PFSK-1 (cell line): ENCODE data around the gene GRID1.

Source experiments
- POLR2AphosphoS5 ChIP-seq: IDR thresholded peaks from 2 replicates; pipeline ENCODE4 v1.6.1; 2012; ENCODE audit warnings: low read depth, mild to moderate bottlenecking, control low read depth, low read length, moderate library complexity
- REST ChIP-seq, 2 experiments: IDR thresholded peaks; 2 replicates each; pipeline versions ENCODE4 v1.6.1 to v1.8.0; 2011 to 2012; ENCODE audit warnings: low read depth in 2 of 2, low read length in 2 of 2, control low read depth in 1 of 2, inconsistent platforms in 1 of 2, mild to moderate bottlenecking in 1 of 2, moderate library complexity in 1 of 2; ENCODE audit not compliant: insufficient read depth in 1 of 2
- SIN3A ChIP-seq: IDR thresholded peaks from 2 replicates; pipeline ENCODE4 v1.6.1; 2012; ENCODE audit warnings: mild to moderate bottlenecking, low read length, moderate library complexity, borderline replicate concordance; ENCODE audit not compliant: insufficient read depth
- TAF1 ChIP-seq: IDR thresholded peaks from 2 replicates; pipeline ENCODE4 v1.6.1; 2012; ENCODE audit warnings: low read length, control low read depth, borderline replicate concordance; ENCODE audit not compliant: insufficient read depth

DNA sequence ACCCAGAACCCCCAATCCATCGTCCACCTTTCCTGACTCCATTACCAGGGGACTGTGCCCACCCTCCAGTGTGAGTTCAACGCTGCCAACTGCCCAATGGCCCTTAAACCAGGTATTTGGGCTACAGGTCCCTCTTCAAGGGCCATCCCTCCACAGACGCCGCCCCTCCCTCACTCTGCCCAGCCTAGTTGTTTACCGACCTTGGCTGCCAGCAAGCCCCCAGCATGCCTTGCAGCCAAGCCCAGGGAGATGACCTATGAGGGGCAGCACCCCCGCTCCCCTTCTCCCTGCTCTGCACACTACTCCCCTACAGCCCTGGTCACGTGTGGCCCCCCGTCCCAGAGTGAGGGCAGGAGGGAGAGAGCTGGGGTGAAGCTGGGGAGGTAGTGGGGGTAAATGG, 147.3 kb downstream of the GRID1 start:
- TF ChIP-seq SIN3A, result no peak
- no peak for TF ChIP-seq TAF1
- TF ChIP-seq POLR2AphosphoS5, result no peak
- no peak for TF ChIP-seq REST (IDR thresholded peaks at IDR 0.05; ENCODE audit: insufficient read depth in 1 of 2, low read depth in 2 of 2, low read length in 2 of 2)
